NCI-H82 (cell line): Measurements from ENCODE around the gene CHCHD3.
A peak's percentile ranks its signal among the peaks of the same experiment; 100 is the strongest.

Experiments
- DNase-seq: peaks from one replicate; lab custom pipeline; 2025; lab: John Stamatoyannopoulos, UW

The CHCHD3 gene

GRCh38 chr7:132773527-132773956 is 308.3 kb downstream of the CHCHD3 start:
- no peak for DNase-seq

DNA sequence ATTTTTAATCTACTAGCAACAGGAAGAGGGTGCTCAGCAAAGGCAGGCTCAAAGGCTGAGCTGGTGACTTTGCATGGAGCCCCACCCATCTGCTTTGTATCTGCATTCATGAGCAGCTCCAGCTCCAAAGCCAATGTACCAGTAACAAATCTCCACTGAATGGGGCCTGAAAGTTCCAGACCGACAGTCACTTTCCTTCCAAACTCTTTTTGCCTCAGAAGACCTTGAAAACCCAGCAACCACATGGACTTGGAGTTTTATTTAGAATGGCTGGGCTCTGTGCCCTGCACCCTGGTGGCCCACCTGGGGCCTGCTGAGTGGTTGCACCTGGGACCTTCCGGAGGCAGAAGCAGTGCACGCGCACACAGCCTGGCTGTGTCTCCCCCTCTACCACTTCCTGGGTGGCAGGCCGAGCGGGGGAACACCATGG is 310.6 kb downstream of the CHCHD3 start:
- no peak for DNase-seq

- peak; percentile 73 for DNase-seq
Measured at GRCh38 chr7:132770055-132770454, 311.8 kb downstream of the CHCHD3 start.

DNA sequence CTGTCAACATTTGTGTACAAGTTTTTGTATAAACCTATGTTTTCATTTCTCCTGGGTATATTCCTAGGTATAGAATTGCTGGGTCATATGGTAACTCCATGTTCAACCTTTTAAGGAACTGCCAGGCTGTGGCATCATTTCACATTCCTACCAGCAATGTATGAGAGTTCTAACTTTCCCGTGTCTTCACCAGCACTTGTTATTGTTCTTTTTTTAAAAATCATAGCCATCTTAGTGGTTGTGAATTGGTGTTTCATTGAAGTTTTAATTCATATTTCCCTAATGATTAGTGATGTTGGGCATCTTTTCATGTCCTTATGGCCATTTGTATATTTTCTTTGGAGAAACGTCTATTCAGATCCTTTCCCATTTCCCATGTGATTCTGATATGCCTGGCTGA is 312.6 kb downstream of the CHCHD3 start:
- no peak for DNase-seq

GRCh38 chr7:132768099-132768498 is 313.8 kb downstream of the CHCHD3 start:
- DNase-seq: no peak

DNA sequence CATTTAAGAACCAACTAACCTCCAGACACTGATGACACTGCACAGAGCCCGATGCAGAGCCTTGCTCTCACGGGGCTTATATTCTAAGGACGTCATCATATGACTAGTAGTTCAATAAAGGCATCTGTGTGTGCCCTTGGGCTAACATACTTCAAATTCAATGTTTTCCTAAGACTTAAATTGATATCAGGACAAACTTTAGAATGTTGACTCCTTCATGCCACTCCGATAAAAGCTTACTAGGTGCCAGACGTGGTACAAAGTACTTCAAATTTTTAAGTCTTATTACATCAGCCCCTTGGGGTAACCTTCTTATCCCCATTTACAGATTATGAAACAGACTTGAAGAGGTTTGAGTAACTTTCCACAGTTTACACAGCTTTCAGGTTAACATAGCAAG is 314.5 kb downstream of the CHCHD3 start:
- DNase-seq: no peak

- no peak for DNase-seq
Measured at GRCh38 chr7:132766660-132767059, 315.2 kb downstream of the CHCHD3 start.

DNA sequence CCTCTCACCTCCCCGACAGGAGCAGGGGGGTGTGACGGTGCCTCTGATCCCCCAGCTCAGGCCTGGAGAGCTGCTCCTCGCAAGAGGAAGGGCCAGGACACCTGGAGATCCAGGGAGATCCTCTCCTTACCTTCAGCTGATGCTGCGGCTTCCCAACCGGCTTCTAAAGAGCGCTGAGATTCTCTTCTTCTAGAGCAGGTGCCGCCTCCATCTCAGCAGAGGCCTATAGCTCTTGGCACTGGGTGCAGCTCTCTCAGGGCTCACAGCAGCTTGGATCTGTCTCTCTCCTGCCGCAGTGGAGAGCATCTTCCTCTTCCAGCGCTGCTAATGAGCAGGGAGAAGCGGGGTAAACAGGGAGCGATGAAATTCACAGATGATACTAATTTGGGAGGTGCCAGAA is 316.0 kb downstream of the CHCHD3 start:
- DNase-seq: no peak

GRCh38 chr7:132764762-132765161 is 317.1 kb downstream of the CHCHD3 start:
- DNase-seq: no peak

GRCh38 chr7:132760866-132761265 is 321.0 kb downstream of the CHCHD3 start:
- no peak for DNase-seq

DNA sequence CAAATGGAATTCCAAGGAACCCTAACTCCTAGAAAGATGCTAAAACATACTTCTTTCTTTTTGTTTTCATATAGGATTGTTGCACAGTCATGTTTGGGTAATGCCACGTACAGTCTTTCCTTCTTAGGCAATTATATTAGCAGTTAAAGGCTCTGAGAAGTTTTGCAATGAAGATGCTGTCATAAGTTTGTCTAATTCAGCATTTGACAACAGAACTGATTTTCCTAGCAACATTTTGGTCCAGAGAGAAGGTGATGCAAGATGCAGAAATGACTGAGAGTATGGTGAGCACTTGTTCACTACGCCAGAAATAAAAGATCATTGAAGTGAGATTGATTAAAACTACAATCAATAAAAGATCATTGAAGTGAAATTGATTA is 321.7 kb downstream of the CHCHD3 start:
- DNase-seq: no peak

- no peak for DNase-seq
Measured at GRCh38 chr7:132759482-132760243, 322.2 kb downstream of the CHCHD3 start.

GRCh38 chr7:132758986-132759385 is 322.9 kb downstream of the CHCHD3 start:
- no peak for DNase-seq

GRCh38 chr7:132757783-132758182 is 324.1 kb downstream of the CHCHD3 start:
- DNase-seq: no peak

- no peak for DNase-seq
Measured at GRCh38 chr7:132756484-132756990, 325.4 kb downstream of the CHCHD3 start.

DNA sequence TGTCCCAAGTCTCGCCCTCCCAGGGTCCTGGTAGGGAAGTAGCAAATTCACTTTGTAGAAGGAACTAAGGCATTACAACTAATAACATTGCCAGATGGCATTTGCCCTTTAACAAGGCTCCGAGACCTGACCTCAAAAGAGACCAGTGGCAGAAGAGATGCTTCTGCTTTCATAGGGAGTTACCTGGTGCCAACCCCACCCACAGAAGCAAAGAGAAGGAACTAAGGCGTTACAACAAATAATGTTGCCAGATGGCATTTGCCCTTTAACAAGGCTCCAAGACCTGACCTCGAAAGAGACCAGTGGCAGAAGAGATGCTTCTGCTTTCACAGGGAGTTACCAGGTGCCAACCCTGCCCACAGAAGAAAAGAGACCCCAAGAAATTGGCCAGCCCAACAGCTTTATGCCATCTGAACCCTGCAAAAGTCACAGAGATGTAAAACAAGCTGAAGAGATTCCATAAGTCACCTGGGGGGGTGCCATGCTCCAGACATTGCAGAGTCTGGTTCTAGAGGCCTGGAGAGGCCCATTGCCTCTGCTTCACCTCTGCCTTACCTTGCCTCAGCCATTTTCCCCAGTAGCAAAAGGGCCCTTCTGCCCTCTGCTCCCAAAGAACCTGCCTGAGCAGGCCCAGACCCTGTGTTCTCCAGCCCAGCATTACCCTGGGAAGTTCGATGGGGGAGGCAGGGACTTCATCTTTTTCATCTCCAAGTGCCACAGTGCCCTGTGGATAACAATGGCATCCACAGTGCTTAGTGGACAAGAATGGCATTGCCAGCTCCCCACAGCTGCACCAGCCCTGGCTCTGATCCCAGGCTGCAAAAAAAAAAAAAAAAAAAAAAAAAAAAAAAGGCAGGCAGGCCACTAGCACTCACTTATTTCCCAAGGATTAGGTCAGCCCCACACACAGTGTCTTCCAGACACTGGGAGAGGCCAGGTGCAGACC is 326.1 kb downstream of the CHCHD3 start:
- DNase-seq: peak; percentile 37

DNA sequence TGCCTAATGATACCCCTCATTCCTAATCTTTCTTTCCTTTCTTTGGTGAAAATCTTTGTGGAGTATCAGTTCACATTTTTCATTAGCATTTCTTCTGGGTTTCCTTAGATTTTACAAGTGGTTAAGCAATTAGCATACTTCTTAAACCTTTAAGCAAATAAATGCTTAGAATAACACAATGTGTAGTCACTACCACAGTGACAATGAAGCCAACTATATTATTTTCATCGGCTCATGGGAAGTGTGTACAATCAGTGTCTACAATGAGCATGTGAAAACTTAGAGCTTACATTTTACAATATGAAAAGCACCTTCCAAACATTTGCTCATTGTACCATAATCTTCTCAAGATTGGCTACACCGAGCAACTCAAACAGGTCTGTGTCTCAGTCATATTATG is 329.5 kb downstream of the CHCHD3 start:
- DNase-seq: no peak

DNA sequence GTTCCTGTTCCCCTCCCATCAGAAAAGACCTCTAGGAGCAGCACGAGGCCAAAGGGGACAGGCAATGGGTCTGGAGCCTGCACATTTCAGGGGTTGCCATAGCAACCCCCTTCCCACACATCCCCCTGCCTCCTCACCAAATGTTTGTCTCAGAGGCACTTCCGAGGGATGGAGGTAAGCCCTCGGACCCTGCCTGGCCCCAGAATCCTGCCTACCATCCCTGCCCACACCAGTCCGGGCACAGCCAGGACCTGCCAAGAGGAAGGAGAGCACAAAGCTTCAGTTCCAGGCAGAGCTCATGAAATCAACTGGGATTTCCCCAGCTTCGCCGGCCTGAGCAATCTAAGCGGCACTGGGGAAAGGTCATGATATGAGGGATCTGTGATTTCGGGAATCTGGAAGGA is 330.6 kb downstream of the CHCHD3 start:
- DNase-seq: no peak

GRCh38 chr7:132750530-132751217 is 331.2 kb downstream of the CHCHD3 start:
- DNase-seq: no peak

DNA sequence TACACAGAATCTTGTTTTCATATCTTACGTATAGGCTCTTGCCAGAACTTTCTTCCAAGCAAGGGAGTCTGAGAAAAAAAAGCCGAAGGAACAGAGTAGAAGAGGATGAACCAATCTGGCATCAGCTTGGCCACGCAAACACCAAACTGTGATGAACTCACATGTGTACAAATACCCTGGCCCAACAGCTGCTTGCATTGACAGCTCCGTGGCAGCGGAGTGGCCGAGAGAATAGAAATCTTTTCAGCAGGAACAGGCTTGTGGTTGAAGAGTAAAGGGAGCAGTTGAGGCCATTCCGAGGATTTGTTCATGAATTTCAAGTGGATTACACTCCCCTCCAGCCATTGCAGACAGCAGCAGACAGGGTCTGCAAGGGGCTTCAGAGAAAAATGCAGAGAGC is 331.8 kb downstream of the CHCHD3 start:
- peak; percentile 14 for DNase-seq

GRCh38 chr7:132745510-132745909 is 336.4 kb downstream of the CHCHD3 start:
- no peak for DNase-seq

- DNase-seq: no peak
Measured at GRCh38 chr7:132743974-132744373, 337.9 kb downstream of the CHCHD3 start.
